NCI-H2171 (cell line): ENCODE measurements around the gene FHIT.
"Not testable (repeated sequence)": the region's sequence is repeated elsewhere in the genome, so short reads cannot be mapped to it uniquely, and the experiment has no call there.

ENCODE experiments used
- DNase-seq: peaks from one replicate; lab custom pipeline; 2025; lab: John Stamatoyannopoulos, UW

Gene FHIT

GRCh38 chr3:60703956-60704736 lies 547.1 kb downstream of the FHIT start:
- no peak for DNase-seq

- DNase-seq, result no peak
These were observed 548.2 kb downstream of the FHIT start for GRCh38 chr3:60703008-60703407.

GRCh38 chr3:60698117-60698516 lies 553.1 kb downstream of the FHIT start:
- no peak for DNase-seq

GRCh38 chr3:60697132-60697531 lies 554.1 kb downstream of the FHIT start:
- no peak for DNase-seq

- DNase-seq, result no peak
These were observed 554.7 kb downstream of the FHIT start for GRCh38 chr3:60696428-60697125.

GRCh38 chr3:60675424-60675823 lies 575.8 kb downstream of the FHIT start:
- DNase-seq, result no peak

GRCh38 chr3:60674870-60675269 lies 576.4 kb downstream of the FHIT start:
- DNase-seq, result no peak

GRCh38 chr3:60673123-60673522 lies 578.1 kb downstream of the FHIT start:
- no peak for DNase-seq

GRCh38 chr3:60672337-60672736 lies 578.9 kb downstream of the FHIT start:
- DNase-seq, result not testable (repeated sequence)

- no peak for DNase-seq
These were observed 581.6 kb downstream of the FHIT start for GRCh38 chr3:60669636-60670035.

- no peak for DNase-seq
These were observed 591.2 kb downstream of the FHIT start for GRCh38 chr3:60660026-60660425.

GRCh38 chr3:60659098-60659497 lies 592.2 kb downstream of the FHIT start:
- no peak for DNase-seq

- no peak for DNase-seq
These were observed 593.3 kb downstream of the FHIT start for GRCh38 chr3:60657972-60658371.

- no peak for DNase-seq
These were observed 598.4 kb downstream of the FHIT start for GRCh38 chr3:60652829-60653228.

GRCh38 chr3:60651799-60652198 lies 599.5 kb downstream of the FHIT start:
- DNase-seq, result no peak

- no peak for DNase-seq
These were observed 601.1 kb downstream of the FHIT start for GRCh38 chr3:60650171-60650570.

- no peak for DNase-seq
These were observed 605.5 kb downstream of the FHIT start for GRCh38 chr3:60645801-60646200.

GRCh38 chr3:60643831-60644230 lies 607.4 kb downstream of the FHIT start:
- DNase-seq, result no peak

- no peak for DNase-seq
These were observed 609.9 kb downstream of the FHIT start for GRCh38 chr3:60641354-60641753.

- DNase-seq, result peak; percentile 13
These were observed 614.4 kb downstream of the FHIT start for GRCh38 chr3:60636846-60637245.

GRCh38 chr3:60633644-60634043 lies 617.6 kb downstream of the FHIT start:
- DNase-seq, result no peak

GRCh38 chr3:60631509-60631908 lies 619.7 kb downstream of the FHIT start:
- no peak for DNase-seq

GRCh38 chr3:60630953-60631352 lies 620.3 kb downstream of the FHIT start:
- DNase-seq, result no peak

- DNase-seq, result no peak
These were observed 621.4 kb downstream of the FHIT start for GRCh38 chr3:60629816-60630215.
